ENCODE data around the gene HES2.
"Not testable (repeated sequence)": the region's sequence is repeated elsewhere in the genome, so short reads cannot be mapped to it uniquely, and the experiment has no call there.

The HES2 gene, protein sequence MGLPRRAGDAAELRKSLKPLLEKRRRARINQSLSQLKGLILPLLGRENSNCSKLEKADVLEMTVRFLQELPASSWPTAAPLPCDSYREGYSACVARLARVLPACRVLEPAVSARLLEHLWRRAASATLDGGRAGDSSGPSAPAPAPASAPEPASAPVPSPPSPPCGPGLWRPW

DNA sequence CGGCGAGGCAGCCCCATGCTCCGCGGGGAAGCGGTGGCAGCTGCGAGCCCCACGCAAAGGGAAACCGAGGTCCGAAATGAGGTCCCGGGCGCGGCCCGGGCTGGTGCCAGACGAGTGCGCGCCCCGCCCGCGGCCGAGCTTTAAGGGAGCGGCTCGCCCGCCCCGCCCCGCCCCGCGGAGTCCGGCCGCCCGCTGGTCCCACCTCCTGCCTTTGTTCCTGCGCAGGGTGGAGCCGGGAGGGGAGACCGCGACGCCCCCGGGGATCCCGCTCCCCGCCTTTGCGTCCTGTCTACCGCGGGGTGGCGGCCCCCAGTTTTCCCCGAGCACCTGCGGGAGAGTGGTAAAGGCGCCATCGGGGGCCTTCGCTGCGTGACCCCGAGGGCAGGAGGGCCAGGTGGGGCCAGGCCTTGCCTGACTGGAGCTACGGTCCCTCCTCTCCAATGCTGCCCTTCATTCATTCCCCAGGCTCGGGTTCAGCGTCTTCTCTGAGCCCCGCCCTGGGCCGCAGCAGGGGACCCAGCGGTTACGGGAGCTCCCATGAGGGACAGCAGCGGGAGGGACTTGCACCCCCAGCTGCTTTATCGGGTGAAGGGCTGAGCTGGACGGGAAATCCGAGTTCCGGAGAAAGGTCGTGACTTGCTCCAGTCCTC, at the start of gene HES2:
Gene HES2 (minus strand): TSS at position 116 of the 650 bp plus-strand sequence. CDS start 99 bp downstream, at position 17.
- peak; percentile 62 for DNase-seq (ENCODE audit: low spot score)

DNA sequence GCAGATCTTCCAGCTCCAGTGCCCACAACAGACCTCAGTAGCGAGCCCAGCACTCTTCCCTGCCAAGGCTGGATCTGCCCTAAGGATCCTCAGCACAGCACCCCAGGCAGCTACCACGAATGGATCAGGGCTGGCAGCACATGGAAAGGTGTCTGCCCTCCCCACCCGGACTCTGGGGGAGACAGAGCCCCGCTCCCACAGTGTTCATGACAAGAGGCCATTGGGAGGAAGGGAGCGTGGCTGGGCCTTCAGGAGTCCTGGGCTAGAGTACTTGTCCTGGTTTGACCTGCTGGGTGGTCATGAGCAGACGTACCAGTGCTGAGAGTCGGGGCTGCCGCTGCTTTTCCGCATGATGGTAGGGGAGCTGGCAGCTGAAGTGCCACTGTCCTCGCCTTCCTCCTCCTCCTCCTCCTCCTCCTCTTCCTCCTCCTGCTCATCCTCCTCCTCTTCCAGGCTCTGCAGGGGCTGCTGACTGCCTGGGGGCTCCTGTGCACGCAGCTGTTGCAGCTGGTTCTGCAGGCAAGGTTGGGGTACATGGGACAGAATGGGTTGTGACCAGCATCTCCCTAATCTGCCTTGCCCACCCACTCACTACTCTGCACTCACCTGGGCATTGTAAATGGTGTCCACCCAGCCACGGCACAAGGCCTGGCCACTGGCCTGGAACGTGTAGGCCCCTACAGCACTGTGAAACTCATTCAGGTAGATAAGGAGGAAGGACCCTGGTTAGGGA, 49.2 kb upstream of the HES2 start:
- no peak for DNase-seq (ENCODE audit: low spot score)

DNA sequence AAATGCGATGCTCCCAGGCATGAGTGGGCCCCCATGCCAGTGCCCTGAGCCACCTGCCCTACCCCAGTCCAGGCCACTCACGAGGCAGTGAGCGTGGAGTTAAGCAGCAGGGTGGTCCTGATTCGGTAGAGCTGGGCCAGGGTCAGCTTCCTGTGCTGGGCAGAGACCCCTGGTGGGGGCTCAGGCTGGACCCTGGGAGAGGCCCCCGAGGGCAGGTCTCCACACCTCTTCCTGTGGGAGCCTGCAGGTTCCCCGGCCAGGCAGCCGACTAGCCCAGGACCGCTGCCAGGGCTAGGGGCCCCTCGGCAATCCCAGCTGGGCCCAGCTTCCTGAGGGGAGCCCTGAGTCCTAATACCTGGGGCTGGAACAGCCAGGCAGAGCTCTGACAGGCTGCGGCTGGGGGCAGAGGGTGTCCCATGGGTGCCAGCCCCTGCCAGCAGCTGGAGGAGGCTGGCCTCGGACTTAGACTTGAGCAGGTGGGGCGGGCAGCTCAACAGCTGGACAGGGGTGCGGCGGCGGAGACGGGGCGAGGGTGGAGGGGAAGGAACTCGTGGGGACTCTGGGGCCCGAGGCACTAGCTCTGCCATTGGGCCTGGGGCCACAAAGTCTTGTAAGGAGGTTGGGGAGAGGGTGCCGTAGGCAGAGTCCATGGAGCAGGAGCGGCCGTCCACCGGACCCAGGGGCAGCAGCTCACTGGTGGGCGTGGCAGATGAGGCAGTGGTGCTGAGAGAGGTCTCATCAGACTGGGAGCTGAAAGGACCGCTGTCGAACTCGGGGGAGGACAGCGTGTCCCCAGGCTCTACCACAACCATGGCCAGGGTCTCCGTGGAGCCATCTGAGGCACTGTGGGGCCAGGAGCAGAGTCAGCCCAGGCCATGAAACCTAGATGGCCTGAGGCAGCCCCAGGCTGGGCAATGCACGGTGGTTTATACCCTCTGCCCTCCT, 48.3 kb upstream of the HES2 start:
- no peak for DNase-seq (ENCODE audit: low spot score)

DNA sequence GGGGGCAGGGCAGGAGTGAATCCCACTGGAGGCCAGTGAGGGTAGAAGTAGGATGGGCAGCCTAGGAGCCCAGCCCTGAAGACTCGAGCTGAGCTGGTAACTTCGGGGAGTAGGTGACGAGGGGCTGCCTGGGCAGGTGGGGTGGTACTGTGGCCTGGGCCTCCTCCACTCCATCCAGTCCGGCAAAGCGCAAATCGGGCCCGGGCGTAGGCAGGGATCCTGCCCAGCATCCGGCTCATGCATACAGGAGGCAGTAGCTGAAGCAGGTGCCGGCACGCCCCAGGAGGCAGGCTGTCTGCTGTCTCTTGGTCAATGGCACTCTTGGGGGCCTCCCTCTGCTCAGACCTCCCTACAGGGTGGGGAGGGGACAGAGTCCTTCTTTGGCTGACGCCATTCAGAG, 47.5 kb upstream of the HES2 start:
- no peak for DNase-seq (ENCODE audit: low spot score)

DNA sequence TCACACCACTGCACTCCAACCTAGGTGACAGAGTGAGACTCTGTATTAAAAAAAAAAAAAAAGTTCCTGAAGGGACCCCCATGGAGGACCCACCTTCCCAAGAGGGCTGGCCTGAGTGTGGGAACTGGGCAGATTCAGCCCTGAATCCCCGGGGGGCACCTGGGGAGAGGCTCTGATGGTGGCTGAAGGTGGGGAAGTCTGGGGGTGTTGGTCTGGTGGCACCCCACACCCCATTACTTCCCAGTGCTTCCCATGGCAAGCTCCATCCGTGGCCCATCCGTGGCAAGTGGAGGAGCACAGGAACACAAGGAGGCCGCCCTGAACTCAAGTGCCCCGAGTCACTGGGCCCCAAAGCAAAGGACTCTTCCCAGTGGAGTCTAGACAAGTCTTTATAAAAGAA, 47.0 kb upstream of the HES2 start:
- DNase-seq (ENCODE audit: low spot score): no peak

DNA sequence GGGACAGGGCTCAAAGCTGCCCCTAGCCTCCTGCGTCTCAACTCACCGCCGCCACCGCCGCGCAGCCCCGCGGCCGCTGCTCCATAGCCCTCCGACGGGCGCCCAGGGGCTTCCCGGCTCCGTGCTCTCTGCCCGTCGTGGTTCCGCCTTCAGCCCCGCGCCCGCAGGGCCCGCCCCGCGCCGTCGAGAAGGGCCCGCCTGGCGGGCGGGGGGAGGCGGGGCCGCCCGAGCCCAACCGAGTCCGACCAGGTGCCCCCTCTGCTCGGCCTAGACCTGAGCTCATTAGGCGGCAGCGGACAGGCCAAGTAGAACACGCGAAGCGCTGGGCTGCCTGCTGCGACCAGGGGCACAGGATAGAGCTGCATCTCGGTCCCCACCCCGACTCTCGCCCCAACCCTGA, 46.3 kb upstream of the HES2 start, which contains the start of gene TNFRSF25:
Gene TNFRSF25 (minus strand): TSS at position 151 of the 400 bp plus-strand sequence. CDS start 66 bp downstream, at position 85.
- DNase-seq (ENCODE audit: low spot score): no peak

DNA sequence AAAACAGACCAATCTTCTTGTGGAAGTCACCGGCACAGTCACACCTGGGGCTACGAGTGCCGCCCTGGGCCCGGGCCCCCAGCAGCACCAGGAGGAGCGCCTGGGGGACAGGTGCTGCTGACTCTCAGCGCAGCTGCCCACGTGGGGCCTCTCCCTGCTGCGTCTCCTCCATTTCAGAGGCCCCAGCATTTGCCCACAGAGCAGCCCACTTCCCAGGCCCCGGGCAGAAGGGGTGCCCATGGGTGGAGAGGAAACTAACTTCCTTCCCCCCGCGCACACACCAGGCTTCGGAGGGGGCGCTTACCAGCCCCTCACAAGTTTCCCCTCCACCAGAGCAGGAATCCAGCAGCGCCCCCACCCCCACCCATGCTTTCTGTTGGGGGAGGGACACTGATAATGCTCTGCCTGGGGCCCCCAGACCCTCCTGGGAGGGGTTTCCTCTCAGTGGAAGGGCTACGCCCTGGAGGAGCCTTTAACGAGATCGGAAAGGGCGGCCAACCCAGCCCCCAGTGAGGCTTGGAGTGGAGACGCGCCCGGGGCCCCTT, 45.8 kb upstream of the HES2 start:
- no peak for DNase-seq (ENCODE audit: low spot score)

DNA sequence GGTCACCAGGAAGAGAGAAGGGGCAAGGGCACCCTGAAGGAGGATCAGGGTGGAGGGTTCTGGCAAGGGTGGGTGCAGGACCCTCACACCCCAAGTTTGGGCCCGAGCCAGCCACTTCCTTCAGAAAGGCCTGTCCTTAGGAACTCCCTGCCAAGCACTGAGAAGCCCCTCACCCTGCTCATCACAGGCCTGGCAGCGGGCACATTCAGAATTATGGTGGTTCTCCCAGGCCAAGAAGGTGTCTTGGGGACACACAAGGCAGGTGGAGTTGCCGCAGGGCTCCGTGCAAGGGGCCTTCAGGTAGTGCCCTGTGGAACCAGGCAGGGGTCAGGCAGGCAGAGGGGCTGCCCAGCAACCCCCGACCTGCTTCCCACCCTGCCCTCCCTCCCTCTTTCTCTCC, 45.2 kb upstream of the HES2 start:
- no peak for DNase-seq (ENCODE audit: low spot score)

DNA sequence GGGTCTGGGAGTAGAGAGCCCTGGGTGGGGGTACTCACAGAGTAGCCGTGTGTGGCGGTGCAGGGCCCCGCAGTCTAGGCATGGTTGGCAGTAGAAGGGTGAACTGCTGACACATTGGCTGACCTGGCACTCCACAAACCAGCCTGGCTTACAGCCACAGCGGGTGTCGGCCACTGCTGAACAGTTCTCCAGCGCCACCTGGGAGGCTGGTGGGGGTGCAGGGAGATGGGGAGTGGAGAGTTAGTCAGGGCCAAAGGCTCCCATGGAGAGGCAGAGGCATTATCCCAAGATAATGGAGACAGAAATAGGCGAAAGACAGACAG, 44.8 kb upstream of the HES2 start:
- peak; percentile 52 for DNase-seq (ENCODE audit: low spot score)

DNA sequence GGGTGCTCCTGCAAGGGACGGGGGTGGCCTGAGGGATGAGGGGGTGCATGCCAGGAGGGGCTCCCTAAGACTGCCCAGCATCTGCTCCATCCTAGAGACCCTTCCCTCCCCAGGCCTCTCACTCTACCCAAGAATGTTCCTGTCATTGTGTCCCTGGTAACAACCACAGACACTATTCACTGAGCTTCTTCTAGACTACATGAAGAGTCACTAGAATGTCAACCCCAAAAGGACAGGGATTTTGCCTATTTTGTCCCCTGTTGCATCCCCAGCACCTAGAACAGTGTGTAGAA, 43.3 kb upstream of the HES2 start:
- DNase-seq (ENCODE audit: low spot score): no peak

DNA sequence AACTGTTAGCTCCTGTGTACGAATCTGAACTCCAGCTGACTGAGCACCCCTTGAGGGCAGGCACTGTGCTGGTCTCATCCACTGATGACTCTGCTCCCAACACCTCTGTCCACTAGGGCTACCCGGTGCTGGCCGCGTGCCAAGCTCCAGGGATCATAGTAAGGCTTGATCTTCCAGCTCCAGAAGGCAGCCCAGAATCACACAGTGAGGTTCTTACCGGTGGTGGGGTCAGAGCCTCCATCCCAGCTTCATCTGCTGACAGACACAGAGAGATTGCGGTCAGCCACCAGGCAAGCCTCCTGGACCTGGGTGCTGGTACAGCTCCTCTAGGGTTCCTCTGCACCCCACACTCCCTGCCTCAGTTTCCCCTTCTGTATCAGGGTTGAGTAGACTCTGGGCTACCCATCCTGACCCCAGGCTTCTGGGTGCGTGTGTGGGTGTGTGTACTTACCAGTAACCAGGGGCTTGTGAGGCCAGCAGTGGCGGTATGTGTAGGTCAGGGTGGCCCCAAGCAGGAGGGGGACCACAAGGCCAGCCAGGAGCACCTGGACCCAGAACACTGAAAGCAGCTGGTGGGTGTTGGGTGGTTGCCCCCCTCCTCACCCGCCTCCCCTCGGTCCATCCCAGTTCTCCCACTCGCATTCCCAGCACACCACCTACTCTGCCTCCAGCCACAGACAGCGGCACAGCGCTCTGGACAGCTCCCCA, 42.8 kb upstream of the HES2 start:
- no peak for DNase-seq (ENCODE audit: low spot score)

DNA sequence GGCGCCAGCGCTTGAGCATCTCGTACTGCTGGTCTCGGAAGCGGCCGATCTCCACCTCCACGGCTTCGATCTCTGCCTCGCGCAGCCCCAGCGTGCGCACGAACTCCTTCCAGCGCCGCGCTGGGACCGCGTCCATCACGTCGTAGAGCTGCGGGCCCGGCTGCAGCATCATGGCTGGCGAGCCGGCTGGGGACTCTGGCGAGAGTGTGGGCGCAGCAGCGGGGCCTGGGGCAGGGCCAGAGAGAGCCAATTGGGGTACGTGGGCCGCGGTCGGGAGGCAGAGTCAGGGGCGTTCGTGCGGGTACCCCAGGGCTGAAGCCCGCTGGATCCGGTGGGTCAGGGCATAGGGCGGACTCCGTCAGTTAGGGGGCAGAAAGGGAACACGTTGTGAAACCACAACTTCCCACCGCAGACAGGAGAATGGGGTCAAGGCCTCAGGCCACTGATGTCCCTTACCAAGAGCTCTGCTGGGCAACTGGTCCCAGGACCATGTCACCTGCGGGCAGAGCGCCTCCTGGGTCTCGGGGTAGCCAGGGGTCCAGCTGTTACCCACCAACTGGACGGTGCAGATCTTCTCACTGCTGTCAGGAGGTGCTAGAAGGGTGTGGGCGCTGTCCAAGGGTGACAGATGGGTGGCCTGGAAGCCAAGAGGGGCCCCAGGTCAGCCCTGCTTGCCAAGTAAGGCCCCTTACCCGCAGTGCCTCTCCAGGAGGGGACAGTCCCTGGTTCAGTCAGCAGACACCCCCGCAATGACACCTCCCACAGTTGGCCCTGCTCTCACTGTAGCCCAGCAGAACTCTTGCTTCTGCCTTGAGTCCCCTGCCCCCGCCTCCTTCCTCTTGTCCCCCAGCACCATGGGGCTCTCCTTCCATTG, 42.1 kb upstream of the HES2 start:
- DNase-seq (ENCODE audit: low spot score): no peak

DNA sequence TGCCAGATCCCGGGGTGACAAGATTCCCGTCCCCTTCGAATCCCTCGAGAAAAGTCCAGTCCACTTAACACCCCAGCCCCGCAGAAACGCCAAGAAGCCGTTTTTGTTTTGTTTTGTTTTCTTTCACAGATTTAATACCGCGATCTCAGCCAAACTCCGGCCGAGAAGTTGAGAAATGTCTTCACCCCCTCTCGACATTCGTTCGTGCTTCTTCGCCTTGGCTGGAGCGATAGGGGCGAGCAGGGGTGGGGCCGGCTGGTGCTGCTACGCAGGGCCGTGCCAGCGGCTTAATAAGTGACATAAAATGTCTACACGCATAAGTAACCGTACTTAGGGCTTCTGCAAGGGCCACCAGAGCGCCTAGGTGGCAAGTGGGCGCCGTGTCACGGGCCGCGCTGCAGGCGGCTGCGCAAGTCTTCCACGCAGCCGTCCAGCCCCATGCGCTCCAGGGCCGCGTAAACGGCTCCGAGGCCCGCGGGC, 41.4 kb upstream of the HES2 start:
- no peak for DNase-seq (ENCODE audit: low spot score)

DNA sequence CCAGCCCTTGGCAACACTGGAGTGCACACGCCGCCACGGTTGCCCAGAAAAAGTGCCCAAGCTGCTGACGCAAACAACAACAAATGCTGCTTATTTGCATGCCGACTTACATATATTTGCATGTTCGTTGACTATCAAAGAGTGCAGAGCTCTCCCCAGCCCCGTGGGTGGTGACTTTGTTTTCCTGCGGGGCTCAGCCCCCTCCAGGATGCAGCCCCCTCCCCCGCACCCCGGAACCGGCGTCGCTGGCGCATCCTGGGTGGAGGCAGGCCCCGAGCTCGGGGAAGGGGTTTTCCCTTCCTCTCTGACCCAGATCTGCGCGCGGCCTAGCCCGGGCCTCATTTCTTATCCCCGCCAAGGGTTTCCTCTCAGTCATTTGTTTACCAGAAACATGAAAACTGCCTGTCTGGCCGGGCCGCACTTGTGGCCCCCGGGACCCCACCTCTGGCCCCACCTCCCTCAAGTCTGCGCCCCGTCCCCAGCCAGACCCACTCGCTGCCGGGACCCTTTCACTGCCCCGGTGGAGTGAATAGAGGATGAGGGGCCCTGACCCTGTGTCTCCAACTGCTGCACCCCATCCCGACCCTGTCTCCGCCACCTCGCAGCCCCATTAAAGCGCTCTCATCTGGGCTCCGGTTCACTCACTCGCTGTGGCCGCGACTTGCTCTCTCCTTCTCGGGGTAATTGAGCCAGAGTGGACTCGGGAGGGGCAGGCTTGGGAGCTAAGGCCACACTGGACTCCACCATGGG, 40.8 kb upstream of the HES2 start:
- DNase-seq (ENCODE audit: low spot score): no peak

DNA sequence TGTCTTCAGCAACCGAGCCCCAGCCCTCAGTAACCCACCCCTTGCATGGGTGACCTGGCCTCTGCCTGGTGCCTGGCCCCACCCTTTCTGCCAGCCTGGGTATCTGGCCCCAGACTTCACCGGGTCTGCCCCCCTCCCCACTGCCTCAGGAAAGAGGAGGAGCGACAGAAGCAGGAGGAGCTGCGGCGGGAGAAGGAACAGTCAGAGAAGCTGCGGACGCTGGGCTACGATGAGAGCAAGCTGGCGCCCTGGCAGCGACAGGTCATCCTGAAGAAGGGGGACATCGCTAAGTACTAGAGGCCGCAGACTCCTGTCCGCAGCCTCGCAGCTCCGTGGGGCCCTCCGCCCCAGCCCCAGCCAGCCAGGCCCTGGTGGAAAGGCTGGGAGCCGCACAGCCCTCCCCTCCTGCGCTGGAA, 40.1 kb upstream of the HES2 start:
- DNase-seq (ENCODE audit: low spot score): no peak

DNA sequence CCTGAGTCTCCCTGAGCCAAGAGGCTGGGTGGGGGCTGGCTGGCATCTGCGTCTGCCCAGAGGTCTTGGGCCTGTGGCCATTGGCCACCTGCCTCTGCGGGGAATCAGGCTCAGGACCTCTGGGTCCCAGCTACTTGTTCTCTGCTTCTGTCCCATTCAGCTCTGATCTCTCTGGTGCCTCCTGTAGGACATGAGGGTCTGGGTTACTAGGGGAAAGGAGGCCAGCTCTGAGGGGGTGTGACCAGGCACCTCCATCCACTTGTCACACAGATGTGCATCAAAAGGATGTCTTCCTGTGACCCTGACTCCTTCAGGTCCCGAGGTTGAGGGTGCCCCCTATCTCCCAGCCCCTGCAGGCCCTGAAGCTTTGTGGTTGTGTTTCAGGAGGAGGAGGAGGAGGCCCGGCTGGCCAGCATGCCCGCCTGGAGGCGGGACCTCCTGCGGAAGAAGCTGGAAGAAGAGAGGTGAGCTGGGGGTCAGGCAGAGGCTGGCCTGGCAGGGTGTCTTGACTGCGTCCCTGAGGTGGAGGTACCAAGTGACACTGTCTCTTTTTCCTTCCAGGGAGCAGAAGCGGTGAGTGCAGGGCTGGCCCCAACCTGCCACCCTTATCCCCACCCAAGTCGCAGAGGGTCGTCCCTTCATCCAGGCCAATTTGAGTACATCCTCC, 37.2 kb upstream of the HES2 start:
- DNase-seq (ENCODE audit: low spot score): no peak

DNA sequence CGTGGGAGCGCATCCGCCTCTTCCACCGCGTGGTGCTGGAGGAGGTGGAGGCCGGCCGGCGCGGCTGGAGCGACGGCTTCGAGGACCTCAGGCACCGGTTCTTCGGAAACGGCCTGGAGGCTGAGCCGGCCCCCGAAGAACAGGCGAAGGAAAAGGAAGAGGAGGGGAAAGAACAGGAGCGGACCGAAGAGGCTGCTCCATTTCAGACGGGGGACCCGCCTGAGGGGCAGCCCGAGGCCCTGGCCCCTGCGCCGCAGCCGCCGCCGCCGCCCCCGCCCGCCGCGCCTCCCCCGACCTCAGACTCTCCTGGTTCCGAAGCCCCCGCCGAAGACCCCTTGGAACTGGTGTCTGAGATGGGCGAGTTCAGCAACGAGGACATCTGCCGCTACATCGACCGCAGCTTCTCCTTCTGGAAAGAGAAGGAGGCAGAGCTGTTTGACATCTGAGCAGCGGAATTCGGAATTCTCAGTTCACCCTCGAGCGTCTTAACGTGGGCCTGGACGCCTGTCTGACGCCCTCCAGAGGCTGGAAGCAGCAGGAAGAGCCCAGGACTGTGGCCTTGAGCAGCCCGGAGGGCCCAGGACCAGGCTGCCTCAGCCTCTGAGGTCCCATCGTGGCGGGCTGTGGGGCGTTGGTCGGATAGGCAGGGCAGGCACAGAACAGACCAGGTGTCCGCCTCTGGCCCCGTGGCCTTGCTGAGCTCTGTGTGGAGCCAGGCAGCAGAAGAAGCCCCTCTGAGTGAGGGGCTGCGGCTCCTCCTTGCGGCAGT, 36.2 kb upstream of the HES2 start:
- not testable (repeated sequence) for DNase-seq (ENCODE audit: low spot score)

All from SW480 (cell line).